Activated naive CD4-positive, alpha-beta T cell treated with anti-CD3 and anti-CD28 coated beads, Interleukin-2, amount 50 U/mL, for 72 hours (primary cell): ENCODE data around the gene SCAMP4. TPM values are rescaled to one million over a fixed set of nuclear protein-coding genes. Genes with fewer than 3 reads are reported as not detected.

Source experiments
- ATAC-seq, 2 donors: fragments of 150-1000 bp; cut with Tn5 transposase; 2 replicates each; pipeline ENCODE4 v1.10.0; 2021; ENCODE audit warnings: mild to moderate bottlenecking in 2 of 2, moderate library complexity in 2 of 2
- DNase-seq, 2 donors: peaks; one replicate each; pipeline ENCODE4 v3.0.0; 2021 to 2022; ENCODE audit warnings: low spot score in 2 of 2
- H3K27ac Mint-ChIP-seq, 2 donors: one replicate each; pipeline ENCODE4 v1.8.0; 2022; ENCODE audit warnings: mild to moderate bottlenecking in 2 of 2, mixed read lengths in 2 of 2
- H3K36me3 Mint-ChIP-seq, 2 donors: one replicate each; pipeline ENCODE4 v1.8.0; 2022; ENCODE audit warnings: mixed read lengths in 2 of 2
- H3K9me3 Mint-ChIP-seq, 2 donors: one replicate each; pipeline ENCODE4 v1.8.0; 2022; ENCODE audit warnings: mixed read lengths in 2 of 2
- total RNA-seq, 2 donors: library from RNA; stranded (reverse); gene quantifications; one replicate each; pipeline ENCODE4 v1.2.3, GENCODE V29; 2022

SCAMP4 gene
- total RNA-seq, 2 donors from 2014 or later, result 22.4 to 28.2 TPM

- H3K36me3 Mint-ChIP-seq, result no peaks in the 10 kb centered on the region
- ATAC-seq (no peak), DNase-seq (no peak)
- no peaks in the 10 kb centered on the region for H3K9me3 Mint-ChIP-seq
- H3K27ac Mint-ChIP-seq, result no peak overlapping the region
These were observed 48.4 kb downstream of the SCAMP4 start for GRCh38 chr19:1953441-1954094.

GRCh38 chr19:1954532-1954933 lies 49.3 kb downstream of the SCAMP4 start:
- Mint-ChIP-seq H3K36me3 (no peaks in the 10 kb centered on the region), H3K27ac (no peak overlapping the region), H3K9me3 (no peaks in the 10 kb centered on the region)
- no peak for ATAC-seq
- no peak for DNase-seq

GRCh38 chr19:1955171-1956121 lies 50.2 kb downstream of the SCAMP4 start:
- peak overlapping the region in 1 of 2 donors; percentile 53 for H3K27ac Mint-ChIP-seq
- no peak for DNase-seq

GRCh38 chr19:1956122-1956494 lies 50.9 kb downstream of the SCAMP4 start:
- Mint-ChIP-seq H3K36me3 (no peaks in the 10 kb centered on the region), H3K9me3 (no peaks in the 10 kb centered on the region), H3K27ac (no peak overlapping the region)
- no peak for DNase-seq
- no peak for ATAC-seq

More at GRCh38 chr19:1955171-1956121, 50.2 kb downstream of the SCAMP4 start:
- H3K36me3 Mint-ChIP-seq, result no peaks in the 10 kb centered on the region
- no peaks in the 10 kb centered on the region for H3K9me3 Mint-ChIP-seq
- ATAC-seq, result peak in 1 of 2 donors; percentile 32

GRCh38 chr19:1956868-1957492 lies 51.8 kb downstream of the SCAMP4 start:
- no peak for DNase-seq
- peak overlapping the region in 1 of 2 donors; percentile 61 for H3K27ac Mint-ChIP-seq
- H3K9me3 Mint-ChIP-seq, result no peaks in the 10 kb centered on the region
- H3K36me3 Mint-ChIP-seq, result no peaks in the 10 kb centered on the region
- no peak for ATAC-seq

GRCh38 chr19:1957562-1958248 lies 52.5 kb downstream of the SCAMP4 start:
- DNase-seq, result no peak
- H3K9me3 Mint-ChIP-seq, result no peaks in the 10 kb centered on the region
- H3K27ac Mint-ChIP-seq, result no peak overlapping the region
- no peak for ATAC-seq
- H3K36me3 Mint-ChIP-seq, result no peaks in the 10 kb centered on the region

GRCh38 chr19:1959928-1960589 lies 54.9 kb downstream of the SCAMP4 start:
- DNase-seq, result no peak
- H3K9me3 Mint-ChIP-seq, result no peaks in the 10 kb centered on the region
- ATAC-seq, result no peak
- no peaks in the 10 kb centered on the region for H3K36me3 Mint-ChIP-seq
- no peak overlapping the region for H3K27ac Mint-ChIP-seq

- peak overlapping the region in 1 of 2 donors; percentile 65 for H3K27ac Mint-ChIP-seq
- no peaks in the 10 kb centered on the region for H3K9me3 Mint-ChIP-seq
- ATAC-seq (no peak), DNase-seq (no peak)
- H3K36me3 Mint-ChIP-seq, result no peaks in the 10 kb centered on the region
These were observed 56.0 kb downstream of the SCAMP4 start for GRCh38 chr19:1961000-1961883.

- Mint-ChIP-seq H3K9me3 (no peaks in the 10 kb centered on the region), H3K27ac (no peak overlapping the region), H3K36me3 (no peaks in the 10 kb centered on the region)
- DNase-seq (no peak), ATAC-seq (no peak)
These were observed 57.5 kb downstream of the SCAMP4 start for GRCh38 chr19:1962674-1963073.

- H3K27ac Mint-ChIP-seq, result no peak overlapping the region
- ATAC-seq (peak; percentile 36 to 38), DNase-seq (no peak)
- H3K9me3 Mint-ChIP-seq, result no peaks in the 10 kb centered on the region
- no peaks in the 10 kb centered on the region for H3K36me3 Mint-ChIP-seq
These were observed 61.9 kb downstream of the SCAMP4 start for GRCh38 chr19:1967087-1967608.

GRCh38 chr19:1968279-1969175 lies 63.3 kb downstream of the SCAMP4 start:
- DNase-seq (no peak), ATAC-seq (no peak)
- H3K9me3 Mint-ChIP-seq, result no peaks in the 10 kb centered on the region
- H3K27ac Mint-ChIP-seq, result no peak overlapping the region
- no peaks in the 10 kb centered on the region for H3K36me3 Mint-ChIP-seq

- no peak for DNase-seq
These were observed 64.2 kb downstream of the SCAMP4 start for GRCh38 chr19:1969176-1970002.

GRCh38 chr19:1970003-1970805 lies 65.0 kb downstream of the SCAMP4 start:
- Mint-ChIP-seq H3K9me3 (no peaks in the 10 kb centered on the region), H3K36me3 (no peaks in the 10 kb centered on the region), H3K27ac (no peak overlapping the region)
- ATAC-seq (no peak), DNase-seq (no peak)

More at GRCh38 chr19:1969176-1970002, 64.2 kb downstream of the SCAMP4 start:
- Mint-ChIP-seq H3K36me3 (no peaks in the 10 kb centered on the region), H3K9me3 (no peaks in the 10 kb centered on the region), H3K27ac (no peak overlapping the region)
- no peak for ATAC-seq
